Astrocyte (in vitro differentiated cells and primary cell): ENCODE data around the gene MAGEB17.

Experiments
- EZH2 ChIP-seq: IDR thresholded peaks from 2 replicates; pipeline ENCODE4 v1.6.1; 2012; ENCODE audit warnings: mild to moderate bottlenecking, low read length, inconsistent platforms; ENCODE audit not compliant: insufficient read depth
- TF ChIP-seq, protein P1 (sequence below): IDR thresholded peaks from 2 replicates; pipeline ENCODE4 v1.5.1; 2011; ENCODE audit warnings: low read depth, mild to moderate bottlenecking, inconsistent platforms, low read length, moderate library complexity; ENCODE audit not compliant: insufficient read depth

DNA sequence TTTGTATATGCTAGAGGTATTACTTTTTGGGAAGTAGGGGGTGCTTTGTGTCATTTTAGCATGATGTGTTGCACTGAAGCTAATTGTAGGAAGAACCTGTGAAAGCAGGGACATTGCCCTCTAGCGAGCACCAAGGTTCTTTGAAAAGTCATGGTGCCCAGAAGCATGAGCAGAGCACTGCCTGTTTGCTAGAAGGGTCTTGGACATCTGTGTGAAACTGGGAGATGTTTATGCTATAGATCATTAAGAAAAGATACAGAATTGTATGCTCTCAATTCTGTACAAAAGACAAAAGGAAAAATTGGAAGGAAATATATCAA lies 29.2 kb upstream of the MAGEB17 start:
- TF ChIP-seq, protein P1, sequence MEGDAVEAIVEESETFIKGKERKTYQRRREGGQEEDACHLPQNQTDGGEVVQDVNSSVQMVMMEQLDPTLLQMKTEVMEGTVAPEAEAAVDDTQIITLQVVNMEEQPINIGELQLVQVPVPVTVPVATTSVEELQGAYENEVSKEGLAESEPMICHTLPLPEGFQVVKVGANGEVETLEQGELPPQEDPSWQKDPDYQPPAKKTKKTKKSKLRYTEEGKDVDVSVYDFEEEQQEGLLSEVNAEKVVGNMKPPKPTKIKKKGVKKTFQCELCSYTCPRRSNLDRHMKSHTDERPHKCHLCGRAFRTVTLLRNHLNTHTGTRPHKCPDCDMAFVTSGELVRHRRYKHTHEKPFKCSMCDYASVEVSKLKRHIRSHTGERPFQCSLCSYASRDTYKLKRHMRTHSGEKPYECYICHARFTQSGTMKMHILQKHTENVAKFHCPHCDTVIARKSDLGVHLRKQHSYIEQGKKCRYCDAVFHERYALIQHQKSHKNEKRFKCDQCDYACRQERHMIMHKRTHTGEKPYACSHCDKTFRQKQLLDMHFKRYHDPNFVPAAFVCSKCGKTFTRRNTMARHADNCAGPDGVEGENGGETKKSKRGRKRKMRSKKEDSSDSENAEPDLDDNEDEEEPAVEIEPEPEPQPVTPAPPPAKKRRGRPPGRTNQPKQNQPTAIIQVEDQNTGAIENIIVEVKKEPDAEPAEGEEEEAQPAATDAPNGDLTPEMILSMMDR, result no peak
- no peak for TF ChIP-seq EZH2
